H1 (cell line): Measurements from ENCODE around the gene PTN. TPM values are rescaled to one million over a fixed set of nuclear protein-coding genes. Genes with fewer than 3 reads are reported as not detected.

Source experiments
- CBX5 ChIP-seq: fragments of 300-800, 300-1000 bp; sonication (generic); IDR thresholded peaks from 2 replicates; pipeline ENCODE4 v1.7.1; 2016; ENCODE audit warnings: antibody characterized with exemption, low read length, low read depth
- CHD2 ChIP-seq: IDR thresholded peaks from 2 replicates; pipeline ENCODE4 v1.6.1; 2012; ENCODE audit warnings: low read length, improper control_type of control experiment
- GTF2F1 ChIP-seq: IDR thresholded peaks from 2 replicates; pipeline ENCODE4 v1.6.1; 2012; ENCODE audit warnings: low read depth, low read length, improper control_type of control experiment, borderline replicate concordance
- MAFK ChIP-seq: IDR thresholded peaks from 2 replicates; pipeline ENCODE4 v1.6.1; 2012; ENCODE audit warnings: low read depth, mild to moderate bottlenecking, improper control_type of control experiment, low read length
- NANOG ChIP-seq: IDR thresholded peaks from 2 replicates; pipeline ENCODE4 v1.6.1; 2011; ENCODE audit warnings: low read length, low read depth, mild to moderate bottlenecking, inconsistent platforms; ENCODE audit not compliant: insufficient read depth, poor library complexity, severe bottlenecking
- RFX5 ChIP-seq: IDR thresholded peaks from 2 replicates; pipeline ENCODE4 v1.6.1; 2011; ENCODE audit warnings: low read depth, low read length, improper control_type of control experiment, borderline replicate concordance
- SIRT6 ChIP-seq: IDR thresholded peaks from one replicate; pipeline ENCODE4 v1.7.1; 2012; ENCODE audit warnings: low read length, inconsistent platforms
- SIX5 ChIP-seq: IDR thresholded peaks from 2 replicates; pipeline ENCODE4 v1.6.1; 2011; ENCODE audit warnings: mild to moderate bottlenecking, low read depth, low read length
- SP1 ChIP-seq: IDR thresholded peaks from 2 replicates; pipeline ENCODE4 v1.6.1; 2011; ENCODE audit warnings: low read depth, low read length
- polyA plus RNA-seq, 7 experiments: library from polyadenylated mRNA; depleted of rRNA in 3 of 7; stranded (reverse) in 5 of 7; unstranded in 2 of 7; fragments of >200 nt in 5 of 7; fragments of 200-250 nt in 2 of 7; gene quantifications; 1 replicate in 5 of 7; 2 replicates in 1 of 7; 4 replicates in 1 of 7; pipeline versions ENCODE4 v1.2.1 to v1.2.3, GENCODE V29; 2011 to 2013; ENCODE audit warnings: missing spikeins in 2 of 7, mixed read lengths in 2 of 7
- total RNA-seq: library from RNA; stranded (reverse); fragmentation: NEBNext Ultra II Directional; extraction: Animal tissue kit (Norgen Biotek cat#: 25700); gene quantifications from 2 replicates; pipeline ENCODE4 v1.2.1, GENCODE V29; 2021

PTN gene
- total and polyA plus RNA-seq, 2 of the 8 experiments (the other 6 are each of a cell fraction or from before 2014, with no cell fraction given): 23.1 to 27.8 TPM

GRCh38 chr7:137325927-137326326 is 17.6 kb downstream of the PTN start (continued):
- TF ChIP-seq CHD2: no peak
- no peak for TF ChIP-seq SIRT6
- TF ChIP-seq NANOG: no peak
- no peak for TF ChIP-seq SP1
- TF ChIP-seq RFX5: no peak
- no peak for TF ChIP-seq MAFK
- TF ChIP-seq SIX5: no peak
- no peak for TF ChIP-seq CBX5
- no peak for TF ChIP-seq GTF2F1
